ENCODE measurements around the gene STAB1. TPM values are rescaled to one million over a fixed set of nuclear protein-coding genes. Genes with fewer than 3 reads are reported as not detected.

The STAB1 gene
- total and polyA plus RNA-seq, 8 donors, result 8.2 to 140 (median 50.5) TPM

DNA sequence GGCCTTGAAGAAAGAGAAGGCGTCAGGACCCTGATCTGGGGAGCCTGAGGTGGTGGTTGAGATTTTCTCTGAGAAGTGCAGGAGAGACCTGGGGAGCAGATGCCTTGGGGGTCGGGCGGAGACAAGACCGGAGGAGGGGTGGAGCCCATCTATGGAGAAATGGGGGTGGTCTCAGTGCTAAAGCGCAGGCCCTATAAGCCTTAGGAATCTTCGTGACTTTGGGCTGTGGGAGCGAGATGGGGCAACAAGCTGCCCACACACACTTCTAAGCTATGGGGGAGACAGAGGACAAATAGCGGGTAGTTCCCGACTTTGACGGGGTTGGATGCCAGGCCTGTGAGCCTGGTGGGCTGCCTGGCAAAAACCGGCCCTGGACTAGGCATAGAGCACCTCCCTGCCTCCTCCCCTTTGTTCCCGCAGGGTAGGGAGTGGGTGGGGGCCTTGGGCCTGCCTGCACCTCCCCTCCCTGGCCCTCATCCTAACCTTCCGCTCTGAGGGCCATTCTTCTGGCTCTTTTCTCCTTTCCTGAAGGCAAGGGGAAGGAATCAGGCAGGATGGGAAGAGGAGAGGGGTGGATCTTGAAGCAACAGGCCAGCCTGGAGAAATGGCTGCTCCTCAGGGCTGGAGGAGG, 38.9 kb upstream of the STAB1 start:
- Histone ChIP-seq H3K27me3 (no peaks in the 10 kb centered on the region), H3K4me1 (peaks cover 0 to 10% (median 6%) of the 10 kb centered on the region in 3 donors), H3K36me3 (peaks cover 0 to 10% (median 6%) of the 10 kb centered on the region in 3 donors), H3K9me3 (no peaks in the 10 kb centered on the region), H3K27ac (peak overlapping the region; percentile 57 to 90 (median 81)), H3K4me3 (peak overlapping the region; percentile 55 to 78 (median 70))
- FAIRE-seq (no peak), DNase-seq (peak in 1 of 6 donors; percentile 47), ATAC-seq (peak in 3 of 4 donors; percentile 16 to 34 (median 29))
- whole genome bisulfite sequencing, 2 donors, result 38 to 43% methylated on average over 13 of the region's 13 CpGs
- intact Hi-C loops (cut with DNase I), result no loop called here
- TF ChIP-seq, protein P1, sequence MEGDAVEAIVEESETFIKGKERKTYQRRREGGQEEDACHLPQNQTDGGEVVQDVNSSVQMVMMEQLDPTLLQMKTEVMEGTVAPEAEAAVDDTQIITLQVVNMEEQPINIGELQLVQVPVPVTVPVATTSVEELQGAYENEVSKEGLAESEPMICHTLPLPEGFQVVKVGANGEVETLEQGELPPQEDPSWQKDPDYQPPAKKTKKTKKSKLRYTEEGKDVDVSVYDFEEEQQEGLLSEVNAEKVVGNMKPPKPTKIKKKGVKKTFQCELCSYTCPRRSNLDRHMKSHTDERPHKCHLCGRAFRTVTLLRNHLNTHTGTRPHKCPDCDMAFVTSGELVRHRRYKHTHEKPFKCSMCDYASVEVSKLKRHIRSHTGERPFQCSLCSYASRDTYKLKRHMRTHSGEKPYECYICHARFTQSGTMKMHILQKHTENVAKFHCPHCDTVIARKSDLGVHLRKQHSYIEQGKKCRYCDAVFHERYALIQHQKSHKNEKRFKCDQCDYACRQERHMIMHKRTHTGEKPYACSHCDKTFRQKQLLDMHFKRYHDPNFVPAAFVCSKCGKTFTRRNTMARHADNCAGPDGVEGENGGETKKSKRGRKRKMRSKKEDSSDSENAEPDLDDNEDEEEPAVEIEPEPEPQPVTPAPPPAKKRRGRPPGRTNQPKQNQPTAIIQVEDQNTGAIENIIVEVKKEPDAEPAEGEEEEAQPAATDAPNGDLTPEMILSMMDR (IDR thresholded peaks at IDR 0.05), result no peak

DNA sequence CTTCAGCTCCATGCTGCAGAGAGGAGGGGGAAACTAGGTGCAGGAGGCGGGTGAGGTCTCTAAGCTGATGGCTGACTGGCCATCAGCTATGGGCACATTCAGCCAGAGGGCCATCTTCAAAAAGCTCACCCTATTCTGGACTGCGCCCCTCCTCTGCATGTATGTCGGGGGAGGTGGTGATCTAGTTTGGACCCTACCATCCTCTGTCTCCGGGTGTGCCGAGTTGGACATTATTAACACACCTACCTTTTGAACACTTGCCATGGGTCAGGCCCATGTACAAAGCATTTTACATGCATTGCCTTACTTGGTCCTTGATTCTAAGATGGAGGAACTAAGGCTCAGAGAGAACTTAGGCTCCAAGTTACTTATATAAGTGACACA, 38.3 kb upstream of the STAB1 start:
- TF ChIP-seq, protein P1 (IDR thresholded peaks at IDR 0.05), result no peak
- ATAC-seq (no peak), DNase-seq (no peak), FAIRE-seq (no peak)
- WGBS, 2 donors, result 76 to 85% methylated on average over 5 of the region's 5 CpGs
- Histone ChIP-seq H3K27me3 (no peaks in the 10 kb centered on the region), H3K27ac (peak overlapping the region in 3 of 4 donors; percentile 75 to 90 (median 87)), H3K4me1 (peaks cover 0 to 10% (median 6%) of the 10 kb centered on the region in 3 donors), H3K4me3 (peak overlapping the region in 1 of 4 donors; percentile 78), H3K36me3 (peaks cover 0 to 11% (median 6%) of the 10 kb centered on the region in 3 donors), H3K9me3 (no peaks in the 10 kb centered on the region)
- intact Hi-C loops (cut with DNase I), result no loop called here

DNA sequence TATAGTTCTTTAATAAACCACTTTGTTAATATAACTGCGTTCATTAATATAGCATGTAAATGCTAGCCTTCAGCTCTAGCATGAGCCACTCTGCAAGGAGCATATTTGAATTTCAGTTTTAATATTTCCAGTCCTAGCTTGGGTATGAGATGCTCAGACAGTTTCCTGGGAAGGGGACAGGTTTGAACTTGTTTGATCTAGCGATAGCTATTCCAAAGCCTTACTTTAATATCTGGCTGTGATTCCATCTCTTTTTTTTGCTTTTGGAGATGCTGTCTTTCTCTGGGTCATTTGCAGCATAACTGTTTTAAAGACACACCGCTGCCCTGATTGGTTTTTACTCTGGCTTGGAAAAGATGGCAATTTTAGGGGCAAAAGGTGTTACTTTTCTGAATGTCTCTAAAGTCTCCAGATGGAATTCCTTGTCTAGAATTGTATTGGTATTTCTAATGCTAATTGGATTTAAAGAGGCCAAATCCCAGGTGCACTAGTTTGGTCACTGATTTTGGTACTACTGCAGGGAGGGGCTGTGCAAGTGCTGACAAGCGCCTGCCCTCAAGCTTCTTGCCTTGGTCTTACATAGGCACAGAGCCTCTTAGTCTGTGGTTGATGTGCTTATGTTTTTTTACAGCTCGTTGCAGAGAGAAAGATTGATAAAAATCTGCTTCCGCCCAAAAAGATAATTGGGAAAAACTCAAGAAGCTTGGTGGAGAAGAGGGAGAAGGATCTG, 36.9 kb upstream of the STAB1 start:
- TF ChIP-seq, protein P1 (IDR thresholded peaks at IDR 0.05), result no peak
- peaks cover 0 to 10% (median 6%) of the 10 kb centered on the region in 3 donors for H3K4me1 ChIP-seq
- FAIRE-seq (no peak), ATAC-seq (no peak), DNase-seq (no peak)
- WGBS, 2 donors, result 76 to 79% methylated on average over 6 of the region's 6 CpGs
- H3K9me3 ChIP-seq, result no peaks in the 10 kb centered on the region
- H3K27ac ChIP-seq, result no peak overlapping the region
- intact Hi-C loops (cut with DNase I), result no loop called here
- H3K4me3 ChIP-seq, result no peak overlapping the region
- H3K36me3 ChIP-seq, result peaks cover 0 to 11% (median 6%) of the 10 kb centered on the region in 3 donors
- no peaks in the 10 kb centered on the region for H3K27me3 ChIP-seq

DNA sequence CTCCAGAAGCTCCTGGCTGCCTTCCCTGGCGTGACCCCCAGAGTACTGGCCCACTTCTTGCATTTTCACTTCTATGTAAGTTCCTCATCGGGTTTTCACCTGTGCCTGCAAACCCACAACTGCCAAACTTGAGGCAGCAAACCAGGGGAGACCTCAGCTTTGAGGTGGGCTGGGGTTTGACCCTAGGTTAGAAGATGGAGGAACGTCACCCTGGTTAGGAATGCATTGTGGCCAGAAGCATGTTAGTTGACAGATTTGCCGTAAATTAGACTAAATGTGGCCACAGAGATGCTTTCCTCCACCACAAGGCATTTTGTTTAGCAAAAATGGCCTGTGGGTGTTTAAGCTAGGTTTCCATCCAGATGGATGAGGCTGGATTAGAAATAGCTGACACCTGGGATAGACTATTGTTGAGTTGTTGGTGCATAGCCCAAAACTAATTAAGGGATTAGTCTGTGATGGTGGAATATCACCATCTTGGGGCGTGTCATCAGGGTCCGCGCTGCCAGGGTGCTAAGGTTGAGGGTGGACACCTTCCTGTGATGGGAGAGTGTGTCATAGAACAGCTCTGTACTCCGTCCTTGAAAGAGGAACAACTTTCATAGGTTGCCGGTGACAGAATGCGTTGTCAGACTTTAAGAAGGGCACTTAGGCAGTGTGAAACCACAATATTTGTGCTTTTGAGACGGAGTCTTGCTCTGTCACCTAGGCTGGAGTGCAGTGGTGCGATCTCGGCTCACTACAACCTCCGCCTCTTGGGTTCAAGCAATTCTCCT, 36.2 kb upstream of the STAB1 start:
- WGBS, 2 donors, result 93 to 95% methylated on average over 14 of the region's 14 CpGs
- Histone ChIP-seq H3K36me3 (peaks cover 0 to 11% (median 6%) of the 10 kb centered on the region in 3 donors), H3K9me3 (no peaks in the 10 kb centered on the region), H3K4me3 (no peak overlapping the region), H3K4me1 (peaks cover 0 to 10% (median 6%) of the 10 kb centered on the region in 3 donors), H3K27ac (no peak overlapping the region), H3K27me3 (no peaks in the 10 kb centered on the region)
- DNase-seq (no peak), FAIRE-seq (no peak), ATAC-seq (no peak)
- TF ChIP-seq, protein P1 (IDR thresholded peaks at IDR 0.05), result no peak
- intact Hi-C loops (cut with DNase I), result no loop called here
